ENCODE data around the gene RFX3.

The RFX3 gene

GRCh38 chr9:3191715-3192114, 334.1 kb downstream of the RFX3 start:
- DNase-seq: no peak

GRCh38 chr9:3189113-3189861, 336.5 kb downstream of the RFX3 start:
- no peak for DNase-seq

GRCh38 chr9:3186751-3187150, 339.1 kb downstream of the RFX3 start:
- no peak for DNase-seq

- no peak for DNase-seq
Observed at GRCh38 chr9:3181049-3181953, 344.5 kb downstream of the RFX3 start.

- no peak for DNase-seq
Observed at GRCh38 chr9:3180696-3181048, 345.1 kb downstream of the RFX3 start.

- no peak for DNase-seq
Observed at GRCh38 chr9:3179711-3180110, 346.1 kb downstream of the RFX3 start.

GRCh38 chr9:3177936-3178335, 347.9 kb downstream of the RFX3 start:
- no peak for DNase-seq

- DNase-seq: no peak
Observed at GRCh38 chr9:3177146-3177761, 348.5 kb downstream of the RFX3 start.

GRCh38 chr9:3173374-3173773, 352.4 kb downstream of the RFX3 start:
- DNase-seq: no peak

GRCh38 chr9:3170819-3171218, 355.0 kb downstream of the RFX3 start:
- DNase-seq: no peak

All from stimulated activated naive CD4-positive, alpha-beta T cell treated with Interleukin-2 at 50 U/mL for 16 hours (primary cell).